ENCODE measurements around the gene UBE2QL1.

DNA sequence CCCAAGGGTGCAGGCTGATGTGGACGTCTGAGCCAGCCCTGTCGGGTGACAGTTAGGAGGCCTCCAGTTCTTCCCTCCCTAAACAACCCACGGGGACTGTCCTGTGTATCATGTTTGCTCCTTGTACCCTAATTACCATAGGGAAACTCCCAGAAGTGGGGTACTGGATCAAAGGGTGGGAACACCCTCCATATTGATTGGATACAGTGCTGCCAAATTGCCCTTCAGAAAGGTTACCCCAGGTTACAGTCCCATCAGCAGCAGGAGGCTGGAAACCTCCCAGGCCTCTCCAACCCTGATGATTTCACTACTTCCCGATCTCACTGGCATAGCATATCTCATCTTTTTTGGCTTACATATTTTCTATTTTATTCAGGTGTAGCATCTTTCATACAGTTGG, 22.0 kb downstream of the UBE2QL1 start:
- TF ChIP-seq, protein P1, sequence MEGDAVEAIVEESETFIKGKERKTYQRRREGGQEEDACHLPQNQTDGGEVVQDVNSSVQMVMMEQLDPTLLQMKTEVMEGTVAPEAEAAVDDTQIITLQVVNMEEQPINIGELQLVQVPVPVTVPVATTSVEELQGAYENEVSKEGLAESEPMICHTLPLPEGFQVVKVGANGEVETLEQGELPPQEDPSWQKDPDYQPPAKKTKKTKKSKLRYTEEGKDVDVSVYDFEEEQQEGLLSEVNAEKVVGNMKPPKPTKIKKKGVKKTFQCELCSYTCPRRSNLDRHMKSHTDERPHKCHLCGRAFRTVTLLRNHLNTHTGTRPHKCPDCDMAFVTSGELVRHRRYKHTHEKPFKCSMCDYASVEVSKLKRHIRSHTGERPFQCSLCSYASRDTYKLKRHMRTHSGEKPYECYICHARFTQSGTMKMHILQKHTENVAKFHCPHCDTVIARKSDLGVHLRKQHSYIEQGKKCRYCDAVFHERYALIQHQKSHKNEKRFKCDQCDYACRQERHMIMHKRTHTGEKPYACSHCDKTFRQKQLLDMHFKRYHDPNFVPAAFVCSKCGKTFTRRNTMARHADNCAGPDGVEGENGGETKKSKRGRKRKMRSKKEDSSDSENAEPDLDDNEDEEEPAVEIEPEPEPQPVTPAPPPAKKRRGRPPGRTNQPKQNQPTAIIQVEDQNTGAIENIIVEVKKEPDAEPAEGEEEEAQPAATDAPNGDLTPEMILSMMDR (IDR thresholded peaks at IDR 0.05), result no peak
- TF ChIP-seq EP300 (IDR thresholded peaks at IDR 0.05; ENCODE audit: low read depth) (no peak), POLR2AphosphoS5 (IDR thresholded peaks at IDR 0.05) (no peak), POLR2A (IDR thresholded peaks at IDR 0.05) (no peak)

Data from transverse colon (tissue), 4 donors.